CD4-positive, alpha-beta T cell treated with Interleukin-1 beta for 1 hour (primary cell): ENCODE measurements around the gene MB21D2.

ENCODE experiments used
- DNase-seq, 2 donors: peaks; one replicate each; pipeline ENCODE4 v3.0.0-alpha.2; 2020 to 2022

MB21D2 gene

GRCh38 chr3:192830291-192831110 is 87.2 kb downstream of the MB21D2 start:
- DNase-seq = no peak

- no peak for DNase-seq
These were observed 89.6 kb downstream of the MB21D2 start for GRCh38 chr3:192827863-192828594.

DNA sequence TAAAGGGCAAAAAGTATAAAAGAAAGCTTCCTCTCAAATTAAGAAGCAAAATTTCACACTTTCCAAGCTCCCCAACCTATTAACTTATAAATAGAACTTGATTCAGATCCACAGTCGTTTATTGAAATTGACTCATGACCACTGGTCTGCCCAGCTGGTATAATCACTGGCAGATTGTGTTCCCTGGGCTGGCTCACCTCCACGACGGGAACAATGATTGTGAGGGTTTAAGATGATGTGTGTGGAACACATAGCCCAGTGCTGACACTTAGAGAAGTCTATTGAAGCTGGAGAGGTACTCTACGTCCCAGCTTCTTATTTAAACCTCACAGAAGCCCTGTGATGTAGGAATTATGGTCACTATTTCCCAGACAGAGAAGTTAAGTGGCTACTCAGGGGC is 90.4 kb downstream of the MB21D2 start:
- no peak for DNase-seq

DNA sequence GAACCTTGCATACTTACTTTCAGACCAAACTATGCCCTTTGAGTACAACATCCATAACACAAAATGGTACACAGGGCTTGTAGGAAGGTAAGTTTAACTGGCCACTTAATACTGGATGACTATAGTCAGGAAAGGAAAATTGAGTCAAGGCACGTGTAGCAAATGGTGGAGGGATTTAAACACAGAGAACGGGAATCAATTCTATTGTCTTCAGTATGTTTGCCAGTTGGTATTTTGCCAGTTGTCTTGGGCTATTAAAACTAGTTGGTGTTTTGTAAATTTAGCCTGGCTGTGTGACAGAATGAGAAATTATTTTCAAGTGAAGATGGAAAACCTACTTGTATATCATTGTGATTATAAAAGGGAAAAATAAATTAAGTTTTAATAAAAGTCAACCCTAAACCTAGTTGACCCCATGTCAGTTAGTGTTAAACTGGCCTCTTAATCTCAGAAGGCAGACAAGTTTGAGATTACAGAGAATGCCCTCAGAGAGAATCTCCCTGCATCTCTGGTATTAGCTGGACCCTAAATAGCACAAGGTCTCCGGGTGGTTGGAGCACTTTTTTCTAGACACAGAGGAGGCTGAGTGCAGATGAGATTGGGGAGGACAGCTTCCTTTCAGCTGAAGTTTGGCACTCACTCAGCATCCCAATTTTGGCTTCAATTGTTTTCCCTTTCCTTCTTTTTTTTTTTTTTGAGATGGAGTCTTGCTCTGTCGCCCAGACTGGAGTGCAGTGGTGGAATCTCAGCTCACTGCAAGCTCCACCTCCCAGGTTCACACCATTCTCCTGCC is 91.2 kb downstream of the MB21D2 start:
- DNase-seq = no peak

GRCh38 chr3:192825657-192826200 is 91.9 kb downstream of the MB21D2 start:
- no peak for DNase-seq

DNA sequence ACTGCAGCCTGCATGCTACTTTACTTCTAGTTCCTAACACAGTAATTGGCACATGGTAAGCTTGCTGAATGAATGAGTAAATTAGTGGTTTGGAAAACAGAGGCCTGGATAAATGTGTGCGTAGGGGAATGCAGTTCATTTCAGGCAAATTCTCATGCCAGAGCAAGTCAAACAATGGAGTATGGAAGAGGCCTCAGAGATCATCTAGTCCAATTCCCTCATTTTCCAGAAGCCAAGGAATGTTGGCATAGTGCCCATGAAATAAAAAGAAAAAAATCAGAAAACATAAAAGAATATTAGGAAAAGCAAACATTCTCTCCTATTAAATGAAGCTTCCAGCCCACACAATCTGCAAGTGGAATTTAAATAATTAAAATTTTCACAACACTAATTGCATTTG is 92.4 kb downstream of the MB21D2 start:
- DNase-seq = no peak

- DNase-seq = no peak
These were observed 93.3 kb downstream of the MB21D2 start for GRCh38 chr3:192824313-192824712.

- DNase-seq = no peak
These were observed 96.5 kb downstream of the MB21D2 start for GRCh38 chr3:192821161-192821560.

DNA sequence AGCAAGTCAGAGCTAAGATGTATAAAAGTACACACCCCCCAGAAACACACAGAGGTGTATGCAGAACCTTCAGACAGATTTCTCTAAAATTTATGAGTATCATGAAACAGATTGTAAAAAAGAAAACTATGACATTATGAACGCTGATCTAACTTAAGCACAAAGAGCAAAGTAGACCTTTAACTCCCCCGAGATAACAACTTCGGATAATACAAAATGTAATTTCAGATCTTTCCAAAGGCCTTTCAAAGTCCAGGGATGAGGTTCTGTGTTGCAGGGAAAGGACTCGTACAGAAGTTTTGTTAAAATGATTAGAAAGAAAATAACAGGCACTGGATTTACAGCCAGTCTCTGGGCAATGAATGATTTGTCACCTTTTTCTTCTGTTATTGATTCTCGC is 97.5 kb downstream of the MB21D2 start:
- DNase-seq = no peak

GRCh38 chr3:192819001-192819569 is 98.6 kb downstream of the MB21D2 start:
- peak; percentile 3 to 18 for DNase-seq

GRCh38 chr3:192818126-192818525 is 99.5 kb downstream of the MB21D2 start:
- no peak for DNase-seq

GRCh38 chr3:192817506-192817905 is 100.2 kb downstream of the MB21D2 start:
- no peak for DNase-seq

- no peak for DNase-seq
These were observed 100.6 kb downstream of the MB21D2 start for GRCh38 chr3:192817053-192817452.

- peak in 1 of 2 donors; percentile 40 for DNase-seq
These were observed 101.3 kb downstream of the MB21D2 start for GRCh38 chr3:192816351-192816750.

DNA sequence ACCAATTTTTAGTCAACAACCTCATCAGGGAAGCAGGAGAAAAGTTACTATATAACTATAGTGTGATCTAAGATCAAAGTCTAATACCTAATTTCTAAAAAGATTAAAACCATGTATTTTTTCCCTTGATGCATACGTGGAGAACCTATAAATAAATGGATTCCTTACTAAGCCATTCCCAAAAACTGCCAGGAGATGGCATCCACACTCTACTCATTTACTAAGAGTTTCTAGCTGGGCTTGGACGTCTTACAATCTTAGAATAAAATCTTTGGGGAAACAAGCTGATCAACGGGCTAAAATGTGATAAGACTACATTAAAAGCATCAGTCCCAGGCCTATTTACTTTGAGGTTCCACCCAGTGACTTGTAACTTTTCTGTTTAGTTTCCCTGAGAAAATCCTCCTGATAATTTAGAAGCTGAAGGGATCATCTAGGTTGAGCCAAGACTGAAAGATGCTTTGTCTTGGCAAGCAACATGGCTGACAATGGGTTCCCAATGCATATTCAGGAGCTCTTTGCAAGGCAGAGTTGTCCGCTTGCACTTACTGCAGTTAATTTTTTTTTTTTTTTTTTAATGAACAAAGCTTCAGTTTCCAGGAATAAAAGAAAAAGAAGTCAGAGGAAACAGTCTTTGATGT is 104.8 kb downstream of the MB21D2 start:
- DNase-seq = peak in 1 of 2 donors; percentile 7

GRCh38 chr3:192805711-192806110 is 111.9 kb downstream of the MB21D2 start:
- DNase-seq = no peak

- no peak for DNase-seq
These were observed 113.2 kb downstream of the MB21D2 start for GRCh38 chr3:192804502-192804901.

DNA sequence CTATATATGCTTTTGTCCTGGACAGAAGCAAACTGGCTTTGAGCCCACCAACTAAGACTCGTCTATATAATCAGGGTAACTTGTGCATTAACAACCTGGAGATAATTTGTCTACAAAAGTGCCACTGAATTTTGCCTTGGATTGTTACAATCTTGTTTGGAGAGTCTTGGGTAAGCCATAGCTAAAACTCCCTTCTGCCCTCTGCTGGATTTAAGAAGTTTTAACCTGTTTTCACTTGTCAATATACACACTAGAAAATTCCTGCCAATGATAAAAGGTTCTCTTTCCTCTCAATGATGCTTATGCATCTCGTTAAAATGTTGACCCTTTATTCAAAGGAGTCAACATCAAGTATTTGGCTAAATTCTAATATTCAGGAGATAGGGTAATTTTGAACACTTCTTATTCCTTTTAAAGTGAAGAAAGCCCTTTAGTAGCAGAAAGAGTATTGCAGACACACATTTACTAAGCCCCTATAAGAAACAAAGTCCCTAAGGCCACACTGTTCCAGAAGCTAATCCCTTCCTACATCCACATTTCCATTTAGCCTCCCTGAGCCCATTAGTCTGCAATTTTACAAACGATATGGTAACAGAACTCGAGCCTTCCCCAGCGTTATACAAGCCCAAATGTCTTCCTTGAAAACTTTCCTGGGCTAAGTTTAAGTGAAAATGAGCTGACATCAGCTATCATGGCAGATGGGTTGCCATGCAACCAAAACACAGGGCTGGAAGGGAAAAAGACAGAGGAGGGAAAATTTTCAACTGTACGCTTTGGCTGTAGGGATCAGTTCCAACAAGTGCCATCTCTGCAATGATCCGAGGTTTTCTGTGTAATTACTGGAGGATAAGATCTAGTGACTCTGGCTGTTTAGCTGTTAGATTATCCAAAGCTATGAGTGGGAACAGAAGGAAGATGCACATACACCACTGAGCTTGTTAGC is 114.4 kb downstream of the MB21D2 start:
- DNase-seq = no peak

DNA sequence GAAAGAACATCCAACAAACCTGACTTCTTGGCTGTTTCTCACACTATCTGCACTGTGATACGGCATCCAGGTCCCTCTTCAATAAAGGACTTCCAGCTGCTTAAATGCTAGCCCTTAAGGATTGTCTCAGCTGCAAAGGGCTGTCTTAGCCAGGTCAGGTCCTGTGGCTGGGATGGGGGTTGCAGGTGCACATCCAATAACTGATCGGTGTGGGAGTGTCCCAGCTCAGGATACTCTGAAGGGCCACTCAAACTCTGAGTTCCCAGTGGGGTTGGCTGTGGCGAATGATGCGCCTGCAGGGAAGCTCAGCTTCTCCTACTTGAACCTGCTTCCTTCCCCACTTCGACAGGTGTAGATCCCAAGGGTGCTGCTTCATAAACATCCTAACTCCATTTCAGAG is 115.7 kb downstream of the MB21D2 start:
- no peak for DNase-seq

- no peak for DNase-seq
These were observed 117.9 kb downstream of the MB21D2 start for GRCh38 chr3:192799721-192800120.

GRCh38 chr3:192795021-192795420 is 122.6 kb downstream of the MB21D2 start:
- no peak for DNase-seq
